H9 (cell line): Measurements from ENCODE around the gene TFAP2A. TPM values are rescaled to one million over a fixed set of nuclear protein-coding genes. Genes with fewer than 3 reads are reported as not detected.

ENCODE experiments used
- DNase-seq: peaks from one replicate; pipeline ENCODE4 v3.0.0-alpha.2; 2017
- H2AFZ ChIP-seq: one replicate; pipeline ENCODE4 v1.6.1; 2013; ENCODE audit warnings: mild to moderate bottlenecking, low read length, control low read depth, moderate library complexity
- H2AK5ac ChIP-seq: 2 replicates; pipeline ENCODE4 v1.6.1; 2013; ENCODE audit warnings: low read length, control low read depth, mixed read lengths; ENCODE audit not compliant: insufficient read length
- H2BK120ac ChIP-seq: one replicate; pipeline ENCODE4 v1.6.1; 2013; ENCODE audit warnings: low read depth, mild to moderate bottlenecking, low read length, control low read depth, inconsistent platforms; ENCODE audit not compliant: poor library complexity, severe bottlenecking
- H2BK12ac ChIP-seq: 2 replicates; pipeline ENCODE4 v1.6.1; 2013; ENCODE audit warnings: low read length, control low read depth, mixed read lengths, low read depth; ENCODE audit not compliant: insufficient read length
- H2BK15ac ChIP-seq: 2 replicates; pipeline ENCODE4 v1.6.1; 2013; ENCODE audit warnings: low read depth, low read length, control low read depth
- H2BK20ac ChIP-seq: one replicate; pipeline ENCODE4 v1.6.1; 2013; ENCODE audit warnings: low read depth, mild to moderate bottlenecking, low read length, control low read depth, inconsistent platforms; ENCODE audit not compliant: poor library complexity, severe bottlenecking
- H2BK5ac ChIP-seq: 2 replicates; pipeline ENCODE4 v1.6.1; 2013; ENCODE audit warnings: low read length, control low read depth, mixed read lengths; ENCODE audit not compliant: insufficient read length
- H3K14ac ChIP-seq: 2 replicates; pipeline ENCODE4 v1.6.1; 2013; ENCODE audit warnings: low read length, control low read depth; ENCODE audit not compliant: insufficient read depth
- H3K18ac ChIP-seq: 2 replicates; pipeline ENCODE4 v1.6.1; 2013; ENCODE audit warnings: low read depth, mild to moderate bottlenecking, mixed read lengths, low read length, control low read depth; ENCODE audit not compliant: insufficient read length
- H3K23ac ChIP-seq: 2 replicates; pipeline ENCODE4 v1.6.1; 2013; ENCODE audit warnings: low read length, control low read depth, mixed read lengths, low read depth; ENCODE audit not compliant: insufficient read length
- H3K23me2 ChIP-seq: 2 replicates; pipeline ENCODE4 v1.6.1; 2013; ENCODE audit warnings: low read depth, mild to moderate bottlenecking, mixed read lengths, low read length, control low read depth; ENCODE audit not compliant: insufficient read length, poor library complexity, severe bottlenecking
- H3K27ac ChIP-seq: 2 replicates; pipeline ENCODE4 v1.5.1; 2013; ENCODE audit warnings: low read length, control low read depth, mixed read lengths, low read depth; ENCODE audit not compliant: insufficient read length
- H3K27me3 ChIP-seq: 2 replicates; pipeline ENCODE4 v1.6.1; 2013; ENCODE audit warnings: low read length, control low read depth, inconsistent platforms; ENCODE audit not compliant: insufficient read depth
- H3K4ac ChIP-seq: 2 replicates; pipeline ENCODE4 v1.6.1; 2013; ENCODE audit warnings: low read depth, mild to moderate bottlenecking, control low read depth, inconsistent platforms, low read length, moderate library complexity
- H3K4me1 ChIP-seq: 2 replicates; pipeline ENCODE4 v1.6.1; 2013; ENCODE audit warnings: low read length, control low read depth, inconsistent platforms; ENCODE audit not compliant: insufficient read depth
- H3K4me2 ChIP-seq: 2 replicates; pipeline ENCODE4 v1.6.1; 2013; ENCODE audit warnings: low read length, control low read depth, mixed read lengths; ENCODE audit not compliant: insufficient read length, insufficient read depth
- H3K56ac ChIP-seq: 2 replicates; pipeline ENCODE4 v1.6.1; 2013; ENCODE audit warnings: low read depth, mild to moderate bottlenecking, mixed read lengths, low read length, control low read depth; ENCODE audit not compliant: insufficient read length
- H3K79me1 ChIP-seq: 2 replicates; pipeline ENCODE4 v1.6.1; 2013; ENCODE audit warnings: low read depth, mild to moderate bottlenecking, moderate library complexity, low read length, control low read depth, inconsistent platforms; ENCODE audit not compliant: insufficient read depth, poor library complexity, severe bottlenecking
- H3K79me2 ChIP-seq: 2 replicates; pipeline ENCODE4 v1.6.1; 2013; ENCODE audit warnings: low read length, control low read depth, inconsistent platforms; ENCODE audit not compliant: insufficient read depth
- H3K9ac ChIP-seq: 2 replicates; pipeline ENCODE4 v1.6.1; 2013; ENCODE audit warnings: low read length, control low read depth, mixed read lengths; ENCODE audit not compliant: insufficient read length; ENCODE audit errors: extremely low read depth
- H3K9me3 ChIP-seq: one replicate; pipeline ENCODE4 v1.6.1; 2013; ENCODE audit warnings: low read depth, low read length, inconsistent platforms; ENCODE audit not compliant: control insufficient read depth
- H3T11ph ChIP-seq: one replicate; pipeline ENCODE4 v1.6.1; 2013; ENCODE audit warnings: mild to moderate bottlenecking, low read length, control low read depth, inconsistent platforms
- H4K20me1 ChIP-seq: one replicate; pipeline ENCODE4 v1.6.1; 2013; ENCODE audit not compliant: control insufficient read depth, insufficient read length, insufficient read depth
- H4K5ac ChIP-seq: 2 replicates; pipeline ENCODE4 v1.6.1; 2013; ENCODE audit warnings: low read depth, mild to moderate bottlenecking, mixed read lengths, low read length, control low read depth; ENCODE audit not compliant: insufficient read length
- H4K8ac ChIP-seq: replicated peaks from 2 replicates; pipeline ENCODE4 v1.6.1; 2013; ENCODE audit warnings: low read length, control low read depth, mixed read lengths, low read depth; ENCODE audit not compliant: insufficient read length
- H4K91ac ChIP-seq: 2 replicates; pipeline ENCODE4 v1.6.1; 2013; ENCODE audit warnings: low read depth, mild to moderate bottlenecking, moderate library complexity, mixed read lengths, low read length, control low read depth; ENCODE audit not compliant: insufficient read length
- H3K27ac Mint-ChIP-seq, 3 experiments: 2 replicates in 2 of 3; 3 replicates in 1 of 3; pipeline ENCODE4 v1.8.0; 2020 to 2021; ENCODE audit warnings: mixed read lengths in 3 of 3, mild to moderate bottlenecking in 1 of 3, moderate library complexity in 1 of 3
- H3K27me3 Mint-ChIP-seq: 2 replicates; pipeline ENCODE4 v1.8.0; 2021; ENCODE audit warnings: low read depth, mild to moderate bottlenecking, moderate library complexity, mixed read lengths
- H3K36me3 Mint-ChIP-seq, 3 experiments: 2 replicates in 2 of 3; 3 replicates in 1 of 3; pipeline ENCODE4 v1.8.0; 2020 to 2021; ENCODE audit warnings: low read depth in 3 of 3, mixed read lengths in 3 of 3; ENCODE audit not compliant: insufficient read depth in 1 of 3
- H3K4me1 Mint-ChIP-seq, 2 experiments: 2 replicates each; pipeline ENCODE4 v1.8.0; 2020; ENCODE audit warnings: mixed read lengths in 2 of 2
- H3K4me3 Mint-ChIP-seq, 2 experiments: 2 replicates in 1 of 2; 3 replicates in 1 of 2; pipeline ENCODE4 v1.8.0; 2020 to 2021; ENCODE audit warnings: mild to moderate bottlenecking in 2 of 2, mixed read lengths in 2 of 2, moderate library complexity in 1 of 2
- H3K9me3 Mint-ChIP-seq, 2 experiments: 2 replicates in 1 of 2; 3 replicates in 1 of 2; pipeline ENCODE4 v1.8.0; 2020; ENCODE audit warnings: mild to moderate bottlenecking in 2 of 2, mixed read lengths in 2 of 2, moderate library complexity in 1 of 2
- WGBS: extraction: QIAGEN DNeasy Blood & Tissue Kit; methylation state at CpG from one replicate; pipeline ENCODE4 v1.1.7; 2013; ENCODE audit warnings: missing lambda C conversion rate, low lambda C conversion rate, mixed read lengths; ENCODE audit not compliant: insufficient read length; ENCODE audit errors: extremely low coverage; 5-methylcytosine and 5-hydroxymethylcytosine counted together
- total RNA-seq: library from RNA; stranded (reverse); gene quantifications from 2 replicates; pipeline ENCODE4 v1.2.1, GENCODE V29; 2021
- TF ChIP-seq, protein P1 (sequence below): fragments of 200-600 bp; sonication (generic); conservative IDR thresholded peaks from 3 replicates; pipeline ENCODE4 v1.8.0; 2021; ENCODE audit warnings: antibody characterized with exemption, mild to moderate bottlenecking

TFAP2A gene
- total RNA-seq, 1 experiment from 2014 or later = 2.6 TPM

DNA sequence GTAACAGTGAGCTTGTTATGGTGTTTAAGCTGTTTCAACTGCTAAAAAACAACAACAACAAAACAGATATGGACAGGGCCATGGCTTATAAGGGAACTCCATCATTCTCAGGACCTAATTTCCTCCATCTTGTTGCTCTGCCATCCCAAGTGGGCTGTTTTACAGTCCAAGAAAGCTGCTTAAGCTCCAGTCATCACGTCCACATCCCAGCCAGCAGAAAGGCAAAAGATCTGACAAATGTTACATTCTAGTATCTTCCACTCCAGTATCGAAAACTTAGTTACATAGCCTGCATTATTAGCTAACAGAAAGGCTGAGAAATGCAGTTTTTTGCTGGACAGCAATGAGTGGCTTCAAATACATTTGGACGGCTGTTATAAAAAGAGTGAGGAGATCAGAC is 23.0 kb upstream of the TFAP2A start:
- no peak overlapping the region for H3K56ac ChIP-seq
- H4K20me1 ChIP-seq = no peaks in the 10 kb centered on the region
- no peak overlapping the region for H4K91ac ChIP-seq
- H2BK12ac ChIP-seq = no peak overlapping the region
- no peak overlapping the region for H2AK5ac ChIP-seq
- H2BK15ac ChIP-seq = no peak overlapping the region
- no peak overlapping the region for H3K23ac ChIP-seq
- peaks cover 7 to 10% of the 10 kb centered on the region in 2 experiments; a peak in 2 of 4 replicates for H3K4me1 Mint-ChIP-seq
- peaks cover 31% of the 10 kb centered on the region for H3K27me3 Mint-ChIP-seq
- no peaks in the 10 kb centered on the region for H3K23me2 ChIP-seq
- H4K5ac ChIP-seq = no peak overlapping the region
- H3K4me3 Mint-ChIP-seq = no peak overlapping the region
- H3K9ac ChIP-seq = no peak overlapping the region
- TF ChIP-seq, protein P1, sequence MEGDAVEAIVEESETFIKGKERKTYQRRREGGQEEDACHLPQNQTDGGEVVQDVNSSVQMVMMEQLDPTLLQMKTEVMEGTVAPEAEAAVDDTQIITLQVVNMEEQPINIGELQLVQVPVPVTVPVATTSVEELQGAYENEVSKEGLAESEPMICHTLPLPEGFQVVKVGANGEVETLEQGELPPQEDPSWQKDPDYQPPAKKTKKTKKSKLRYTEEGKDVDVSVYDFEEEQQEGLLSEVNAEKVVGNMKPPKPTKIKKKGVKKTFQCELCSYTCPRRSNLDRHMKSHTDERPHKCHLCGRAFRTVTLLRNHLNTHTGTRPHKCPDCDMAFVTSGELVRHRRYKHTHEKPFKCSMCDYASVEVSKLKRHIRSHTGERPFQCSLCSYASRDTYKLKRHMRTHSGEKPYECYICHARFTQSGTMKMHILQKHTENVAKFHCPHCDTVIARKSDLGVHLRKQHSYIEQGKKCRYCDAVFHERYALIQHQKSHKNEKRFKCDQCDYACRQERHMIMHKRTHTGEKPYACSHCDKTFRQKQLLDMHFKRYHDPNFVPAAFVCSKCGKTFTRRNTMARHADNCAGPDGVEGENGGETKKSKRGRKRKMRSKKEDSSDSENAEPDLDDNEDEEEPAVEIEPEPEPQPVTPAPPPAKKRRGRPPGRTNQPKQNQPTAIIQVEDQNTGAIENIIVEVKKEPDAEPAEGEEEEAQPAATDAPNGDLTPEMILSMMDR = no peak
- H3K4me2 ChIP-seq = no peak overlapping the region
- no peak overlapping the region for H3K27ac ChIP-seq
- WGBS = no CpG with 5 or more reads among the region's 3 CpGs
- no peaks in the 10 kb centered on the region for H3K79me1 ChIP-seq
- H3K4ac ChIP-seq = no peak overlapping the region
- no peaks in the 10 kb centered on the region; the same call in 1 of the 2 replicates for H3K4me1 ChIP-seq
- no peak overlapping the region for H2BK5ac ChIP-seq
- peaks cover 1 to 4% of the 10 kb centered on the region in 2 experiments; a peak in 3 of 5 replicates for H3K9me3 Mint-ChIP-seq
- no peaks in the 10 kb centered on the region for H3K36me3 Mint-ChIP-seq
- no peak overlapping the region for H3K27ac Mint-ChIP-seq
- no peak overlapping the region for H3K14ac ChIP-seq
- H2BK120ac ChIP-seq = no peak overlapping the region
- no peaks in the 10 kb centered on the region for H3K79me2 ChIP-seq
- H4K8ac ChIP-seq = no peak overlapping the region
- no peak overlapping the region for H3K18ac ChIP-seq
- no peak overlapping the region for H2AFZ ChIP-seq
- no peak overlapping the region for H2BK20ac ChIP-seq
- H3T11ph ChIP-seq = no peak overlapping the region
- no peaks in the 10 kb centered on the region for H3K27me3 ChIP-seq
- no peak for DNase-seq
- H3K9me3 ChIP-seq = no peaks in the 10 kb centered on the region
